HepG2 (cell line): Measurements from ENCODE around the gene CRYGS. TPM values are rescaled to one million over a fixed set of nuclear protein-coding genes. Genes with fewer than 3 reads are reported as not detected.

Experiments
- ATAC-seq: fragments of 200-7000 bp; cut with Tn5 transposase; 3 replicates; pipeline ENCODE4 v1.9.1; 2020; ENCODE audit warnings: mild to moderate bottlenecking, moderate library complexity
- BruUV-seq: library from RNA; stranded (reverse); fragments of 400-500 nt; replicated peaks from 2 replicates; lab custom pipeline; 2021; lab: Mats Ljungman, UMichigan
- CTCF ChIA-PET: fragments of 300-600 bp; formaldehyde crosslinking; extraction: SDS; loops from one replicate; lab custom pipeline; 2021; ENCODE audit warnings: low total read pairs, inconsistent platforms, low intra/inter-chr PET ratio; lab: Yijun Ruan, JAX
- POLR2A ChIA-PET: fragments of 350-600 bp; sonication (Branson Sonifier 250); formaldehyde crosslinking; loops from one replicate; lab custom pipeline; 2020; ENCODE audit warnings: antibody characterized with exemption, inconsistent platforms; lab: Yijun Ruan, JAX
- DNase-seq: peaks from one replicate; pipeline ENCODE4 v3.0.0-alpha.2; 2015; ENCODE audit warnings: low spot score
- FAIRE-seq: peaks from 3 replicates; lab custom pipeline; 2011; peaks lifted over from hg19 to GRCh38; lab: Jason Lieb, UNC
- H2AFZ ChIP-seq: one replicate; pipeline ENCODE4 v1.6.1; 2011; ENCODE audit warnings: low read length, inconsistent platforms
- H3K27ac ChIP-seq: fragments of 300-600 bp; 3 replicates; pipeline ENCODE4 v1.8.0; 2011; ENCODE audit warnings: mixed run types, mild to moderate bottlenecking, mixed read lengths, low read length, inconsistent platforms; ENCODE audit not compliant: insufficient read depth; ENCODE audit errors: extremely low read length
- H3K27me3 ChIP-seq, 2 experiments: fragments of 200-600 bp in 1 of 2; 2 replicates in 1 of 2; 3 replicates in 1 of 2; pipeline versions ENCODE4 v1.6.0 to v1.8.0; 2011; ENCODE audit warnings: low read length in 2 of 2, mild to moderate bottlenecking in 2 of 2, moderate library complexity in 2 of 2, inconsistent platforms in 1 of 2; ENCODE audit not compliant: insufficient read depth in 2 of 2, control insufficient read depth in 1 of 2
- H3K36me3 ChIP-seq, 2 experiments: fragments of 200-600 bp in 1 of 2; replicated peaks in 1 of 2; 2 replicates in 1 of 2; 3 replicates in 1 of 2; pipeline versions ENCODE4 v1.5.1 to v1.8.0; 2011; ENCODE audit warnings: low read length in 2 of 2, inconsistent platforms in 1 of 2; ENCODE audit not compliant: insufficient read depth in 2 of 2, control insufficient read depth in 1 of 2
- H3K4me1 ChIP-seq: 2 replicates; pipeline ENCODE4 v1.5.1; 2012; ENCODE audit warnings: low read length, inconsistent platforms; ENCODE audit not compliant: insufficient read depth
- H3K4me2 ChIP-seq: 2 replicates; pipeline ENCODE4 v1.6.0; 2011; ENCODE audit warnings: low read depth, low read length, inconsistent platforms
- H3K4me3 ChIP-seq, 3 experiments: fragments of 200-600 bp in 1 of 3; sonication (generic), shearing (Covaris generic) in 1 of 3; replicated peaks in 1 of 3; 2 replicates each; pipeline ENCODE4 v1.5.1; 2011 to 2016; ENCODE audit warnings: low read length in 3 of 3, inconsistent platforms in 2 of 3, low read depth in 2 of 3, mild to moderate bottlenecking in 2 of 3, control low read depth in 1 of 3, mixed read lengths in 1 of 3; ENCODE audit not compliant: insufficient read depth in 1 of 3
- H3K79me2 ChIP-seq: one replicate; pipeline ENCODE4 v1.6.1; 2011; ENCODE audit warnings: low read length, inconsistent platforms; ENCODE audit not compliant: insufficient read depth
- H3K9ac ChIP-seq: 2 replicates; pipeline ENCODE4 v1.6.0; 2011; ENCODE audit warnings: mild to moderate bottlenecking, low read depth, low read length, inconsistent platforms; ENCODE audit not compliant: insufficient read depth
- H3K9me3 ChIP-seq: 2 replicates; pipeline ENCODE4 v1.5.1; 2012; ENCODE audit warnings: mild to moderate bottlenecking, low read length
- H4K20me1 ChIP-seq: 2 replicates; pipeline ENCODE4 v1.6.0; 2011; ENCODE audit warnings: inconsistent platforms, mild to moderate bottlenecking, low read length, moderate library complexity; ENCODE audit not compliant: insufficient read depth
- HNF4A ChIP-seq: sonication (generic); formaldehyde crosslinking; IDR thresholded peaks from 2 replicates; pipeline ENCODE4 v1.4.0; 2020; ENCODE audit warnings: missing genetic modification reagents
- MTF1 ChIP-seq: sonication (generic); formaldehyde crosslinking; IDR thresholded peaks from 2 replicates; pipeline ENCODE4 v1.5.0; 2020; ENCODE audit warnings: missing genetic modification reagents
- NR2F6 ChIP-seq, 2 experiments: IDR thresholded peaks; 2 replicates each; pipeline ENCODE4 v1.6.1; 2016; ENCODE audit warnings: antibody characterized with exemption in 1 of 2, mild to moderate bottlenecking in 1 of 2
- YY1 ChIP-seq: IDR thresholded peaks from 2 replicates; pipeline ENCODE4 v1.6.1; 2011; ENCODE audit warnings: low read length, low read depth, moderate library complexity, mild to moderate bottlenecking; ENCODE audit not compliant: insufficient read depth, insufficient replicate concordance
- ZNF121 ChIP-seq: sonication (generic); formaldehyde crosslinking; IDR thresholded peaks from 2 replicates; pipeline ENCODE4 v1.5.0; 2020; ENCODE audit warnings: mild to moderate bottlenecking, missing genetic modification reagents
- ZNF263 ChIP-seq: sonication (generic); formaldehyde crosslinking; IDR thresholded peaks from 2 replicates; pipeline ENCODE4 v1.4.0; 2020; ENCODE audit warnings: missing genetic modification reagents
- WGBS: methylation state at CpG from one replicate; pipeline ENCODE4 v1.1.6; 2017; ENCODE audit warnings: low lambda C conversion rate; 5-methylcytosine and 5-hydroxymethylcytosine counted together
- in situ Hi-C: cut with HindIII; loops from 2 replicates; pipeline ENCODE4 v1.10.0; 2017; ENCODE audit warnings: low pct_unique_long_range_greater_than_20kb; ENCODE audit not compliant: extremely low pct_ligation_motif_present
- intact Hi-C: fragments of 100-400 bp; cut with micrococcal nuclease; formaldehyde crosslinking; loops from one replicate; pipeline ENCODE4 v1.10.0; 2022; ENCODE audit not compliant: unreplicated experiment
- polyA plus RNA-seq, 8 experiments: library from polyadenylated mRNA; depleted of rRNA in 3 of 8; stranded (reverse) in 7 of 8; unstranded in 1 of 8; fragments of >200 nt; fragmentation: Illumina TruSeq in 4 of 8; extraction: Trizol in 4 of 8; gene quantifications; 2 replicates each; pipeline versions ENCODE4 v1.2.1 to v1.2.3, GENCODE V29; 2011 to 2016; ENCODE audit warnings: low read depth in 4 of 8, missing spikeins in 1 of 8, mixed read lengths in 1 of 8; ENCODE audit not compliant: insufficient read depth in 1 of 8
- total RNA-seq, 5 experiments: library from RNA; depleted of rRNA; stranded (reverse); fragments of >200 nt; fragmentation: Illumina TruSeq; extraction: Trizol; gene quantifications; 2 replicates each; pipeline ENCODE4 v1.2.3, GENCODE V29; 2016; ENCODE audit warnings: low read depth in 1 of 5
- TF ChIP-seq, protein P1 (sequence below): fragments of 450-650 bp; IDR thresholded peaks from 2 replicates; pipeline ENCODE4 v1.6.1; 2017
- TF ChIP-seq, protein P2 (sequence below): IDR thresholded peaks from 2 replicates; pipeline ENCODE4 v1.6.1; 2018; ENCODE audit warnings: missing genetic modification reagents, mild to moderate bottlenecking, missing compliant biosample characterization
- TF ChIP-seq, protein P3 (sequence below): sonication (generic); formaldehyde crosslinking; IDR thresholded peaks from 2 replicates; pipeline ENCODE4 v1.8.0; 2022; ENCODE audit warnings: mild to moderate bottlenecking, missing genetic modification reagents, moderate library complexity
- TF ChIP-seq, protein P4 (sequence below): sonication (generic); formaldehyde crosslinking; IDR thresholded peaks from 2 replicates; pipeline ENCODE4 v1.5.0; 2020; ENCODE audit warnings: mild to moderate bottlenecking, missing genetic modification reagents, moderate library complexity
- TF ChIP-seq, protein P5 (sequence below): sonication (generic); IDR thresholded peaks from 2 replicates; pipeline ENCODE4 v1.6.1; 2016; ENCODE audit warnings: low read depth, borderline replicate concordance

CRYGS gene
- total and polyA plus RNA-seq, 2 of the 13 experiments (the other 11 are each of a cell fraction or from before 2014, with no cell fraction given): 2.1 to 6.7 TPM

DNA sequence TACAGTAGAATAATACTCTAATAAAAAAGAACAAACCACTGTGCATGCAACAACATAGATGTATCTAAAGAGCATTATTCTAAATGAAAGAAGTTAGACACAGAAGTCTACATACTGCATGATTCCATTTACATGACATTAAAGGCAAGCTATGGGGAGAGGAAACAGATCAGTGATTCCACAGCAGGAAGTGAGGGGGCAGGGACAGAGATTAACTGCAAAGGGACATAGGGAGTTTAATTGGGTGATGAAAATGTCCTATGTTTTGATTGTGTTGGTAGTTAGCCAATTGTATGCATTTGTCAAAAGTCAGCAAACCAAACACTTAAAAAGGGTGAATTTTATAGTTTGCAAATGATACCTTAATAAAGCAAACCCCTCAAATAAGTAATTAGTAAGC, 13.8 kb downstream of the CRYGS start:
- POLR2A ChIA-PET: no interaction called here
- Histone ChIP-seq H3K27ac (no peak overlapping the region), H3K27me3 (no peaks in the 10 kb centered on the region), H2AFZ (no peak overlapping the region), H3K4me2 (no peak overlapping the region), H3K4me3 (no peak overlapping the region), H3K9me3 (no peaks in the 10 kb centered on the region), H3K9ac (no peak overlapping the region), H3K36me3 (no peaks in the 10 kb centered on the region), H3K4me1 (peaks cover 24% of the 10 kb centered on the region), H3K79me2 (no peaks in the 10 kb centered on the region), H4K20me1 (no peaks in the 10 kb centered on the region)
- TF ChIP-seq, protein P1, sequence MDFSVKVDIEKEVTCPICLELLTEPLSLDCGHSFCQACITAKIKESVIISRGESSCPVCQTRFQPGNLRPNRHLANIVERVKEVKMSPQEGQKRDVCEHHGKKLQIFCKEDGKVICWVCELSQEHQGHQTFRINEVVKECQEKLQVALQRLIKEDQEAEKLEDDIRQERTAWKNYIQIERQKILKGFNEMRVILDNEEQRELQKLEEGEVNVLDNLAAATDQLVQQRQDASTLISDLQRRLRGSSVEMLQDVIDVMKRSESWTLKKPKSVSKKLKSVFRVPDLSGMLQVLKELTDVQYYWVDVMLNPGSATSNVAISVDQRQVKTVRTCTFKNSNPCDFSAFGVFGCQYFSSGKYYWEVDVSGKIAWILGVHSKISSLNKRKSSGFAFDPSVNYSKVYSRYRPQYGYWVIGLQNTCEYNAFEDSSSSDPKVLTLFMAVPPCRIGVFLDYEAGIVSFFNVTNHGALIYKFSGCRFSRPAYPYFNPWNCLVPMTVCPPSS: no peak
- TF ChIP-seq ZNF263: no peak
- DNase-seq (no peak), ATAC-seq (no peak), FAIRE-seq (no peak)
- intact Hi-C loops: no loop called here
- BruUV-seq: no TSS peak
- in situ Hi-C loops: no loop called here
- CTCF ChIA-PET: no interaction called here

DNA sequence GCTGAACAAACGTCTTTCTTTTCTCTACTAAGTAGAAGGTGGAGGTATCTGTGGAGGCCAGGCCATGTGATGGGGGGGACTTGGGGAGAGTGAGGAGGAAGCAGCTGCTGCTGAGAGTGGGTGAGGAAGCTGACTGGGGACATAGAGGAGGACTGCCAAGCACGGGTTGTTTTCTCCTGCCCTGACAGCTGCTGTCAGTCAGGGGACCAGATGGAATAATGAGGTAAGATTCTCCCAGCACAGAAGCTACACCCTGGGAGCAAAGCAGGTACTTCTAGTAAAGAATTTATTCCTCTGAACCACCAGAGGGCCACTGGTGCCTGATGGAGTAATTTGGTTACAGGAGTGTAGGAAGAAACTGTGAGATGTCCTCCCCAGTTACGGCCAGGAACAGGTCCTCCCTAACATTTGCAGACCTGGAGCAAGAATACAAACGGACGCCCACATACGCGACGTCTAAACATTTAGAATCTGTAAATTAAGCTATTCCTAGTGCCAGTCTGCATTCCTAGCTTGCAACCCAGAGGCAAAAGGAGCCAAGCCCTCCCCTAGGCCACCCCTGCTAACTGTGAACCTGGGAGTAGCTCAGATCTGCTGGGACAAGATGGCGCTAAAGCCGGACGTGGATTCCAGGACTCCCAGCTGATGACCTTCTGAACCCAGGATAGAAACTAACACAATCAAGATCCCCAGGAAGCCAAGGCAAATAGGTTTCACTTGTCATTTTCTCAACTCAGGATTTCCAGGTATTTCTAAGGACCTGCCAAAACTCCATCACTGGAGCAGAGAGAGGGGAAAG, 14.8 kb downstream of the CRYGS start:
- no peak overlapping the region for H3K4me2 ChIP-seq
- H3K36me3 ChIP-seq: no peaks in the 10 kb centered on the region
- TF ChIP-seq YY1: peak; percentile 52
- TF ChIP-seq, protein P2, sequence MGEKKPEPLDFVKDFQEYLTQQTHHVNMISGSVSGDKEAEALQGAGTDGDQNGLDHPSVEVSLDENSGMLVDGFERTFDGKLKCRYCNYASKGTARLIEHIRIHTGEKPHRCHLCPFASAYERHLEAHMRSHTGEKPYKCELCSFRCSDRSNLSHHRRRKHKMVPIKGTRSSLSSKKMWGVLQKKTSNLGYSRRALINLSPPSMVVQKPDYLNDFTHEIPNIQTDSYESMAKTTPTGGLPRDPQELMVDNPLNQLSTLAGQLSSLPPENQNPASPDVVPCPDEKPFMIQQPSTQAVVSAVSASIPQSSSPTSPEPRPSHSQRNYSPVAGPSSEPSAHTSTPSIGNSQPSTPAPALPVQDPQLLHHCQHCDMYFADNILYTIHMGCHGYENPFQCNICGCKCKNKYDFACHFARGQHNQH: no peak
- TF ChIP-seq MTF1 (CRISPR knock-in tag): no peak
- TF ChIP-seq HNF4A (CRISPR knock-in tag): peak; percentile 46
- TF ChIP-seq, protein P3, sequence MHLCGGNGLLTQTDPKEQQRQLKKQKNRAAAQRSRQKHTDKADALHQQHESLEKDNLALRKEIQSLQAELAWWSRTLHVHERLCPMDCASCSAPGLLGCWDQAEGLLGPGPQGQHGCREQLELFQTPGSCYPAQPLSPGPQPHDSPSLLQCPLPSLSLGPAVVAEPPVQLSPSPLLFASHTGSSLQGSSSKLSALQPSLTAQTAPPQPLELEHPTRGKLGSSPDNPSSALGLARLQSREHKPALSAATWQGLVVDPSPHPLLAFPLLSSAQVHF (CRISPR knock-in tag): no peak
- no peak for TF ChIP-seq ZNF121 (CRISPR knock-in tag)
- TF ChIP-seq NR2F6 (IDR thresholded peaks at IDR 0.05): peak; percentile 40; the same call in 1 of the 2 replicates
- 0 out of 2 replicates have a peak, but pooled peaks have one; percentile 37 for TF ChIP-seq NR2F6 (CRISPR knock-in tag; IDR thresholded peaks at IDR 0.05)
- TF ChIP-seq, protein P4, sequence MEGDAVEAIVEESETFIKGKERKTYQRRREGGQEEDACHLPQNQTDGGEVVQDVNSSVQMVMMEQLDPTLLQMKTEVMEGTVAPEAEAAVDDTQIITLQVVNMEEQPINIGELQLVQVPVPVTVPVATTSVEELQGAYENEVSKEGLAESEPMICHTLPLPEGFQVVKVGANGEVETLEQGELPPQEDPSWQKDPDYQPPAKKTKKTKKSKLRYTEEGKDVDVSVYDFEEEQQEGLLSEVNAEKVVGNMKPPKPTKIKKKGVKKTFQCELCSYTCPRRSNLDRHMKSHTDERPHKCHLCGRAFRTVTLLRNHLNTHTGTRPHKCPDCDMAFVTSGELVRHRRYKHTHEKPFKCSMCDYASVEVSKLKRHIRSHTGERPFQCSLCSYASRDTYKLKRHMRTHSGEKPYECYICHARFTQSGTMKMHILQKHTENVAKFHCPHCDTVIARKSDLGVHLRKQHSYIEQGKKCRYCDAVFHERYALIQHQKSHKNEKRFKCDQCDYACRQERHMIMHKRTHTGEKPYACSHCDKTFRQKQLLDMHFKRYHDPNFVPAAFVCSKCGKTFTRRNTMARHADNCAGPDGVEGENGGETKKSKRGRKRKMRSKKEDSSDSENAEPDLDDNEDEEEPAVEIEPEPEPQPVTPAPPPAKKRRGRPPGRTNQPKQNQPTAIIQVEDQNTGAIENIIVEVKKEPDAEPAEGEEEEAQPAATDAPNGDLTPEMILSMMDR (CRISPR knock-in tag): 0 out of 2 replicates have a peak, but pooled peaks have one; percentile 11
- TF ChIP-seq, protein P5, sequence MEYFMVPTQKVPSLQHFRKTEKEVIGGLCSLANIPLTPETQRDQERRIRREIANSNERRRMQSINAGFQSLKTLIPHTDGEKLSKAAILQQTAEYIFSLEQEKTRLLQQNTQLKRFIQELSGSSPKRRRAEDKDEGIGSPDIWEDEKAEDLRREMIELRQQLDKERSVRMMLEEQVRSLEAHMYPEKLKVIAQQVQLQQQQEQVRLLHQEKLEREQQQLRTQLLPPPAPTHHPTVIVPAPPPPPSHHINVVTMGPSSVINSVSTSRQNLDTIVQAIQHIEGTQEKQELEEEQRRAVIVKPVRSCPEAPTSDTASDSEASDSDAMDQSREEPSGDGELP: peak; percentile 86
- TF ChIP-seq, all 625 proteins: peak for 5
- Histone ChIP-seq H3K4me3 (no peak overlapping the region), H3K9me3 (no peaks in the 10 kb centered on the region), H2AFZ (no peak overlapping the region), H3K79me2 (no peaks in the 10 kb centered on the region), H3K27me3 (no peaks in the 10 kb centered on the region), H3K9ac (no peak overlapping the region), H3K4me1 (peaks cover 34% of the 10 kb centered on the region), H4K20me1 (no peaks in the 10 kb centered on the region), H3K27ac (no peak overlapping the region)
- intact Hi-C loops (no loop called here), in situ Hi-C loops (no loop called here)
- ATAC-seq: peak; percentile 53
- ChIA-PET CTCF (no interaction called here), POLR2A (interaction anchor here (0.9 kb wide), 1 partner anchor 10 kb away, joined by 3 read pairs; no protein-coding TSS in a partner anchor)
- BruUV-seq: no TSS peak
- FAIRE-seq: no peak
- WGBS: 53% methylated on average over 11 of the region's 11 CpGs
- DNase-seq: no peak
